SK-N-MC (cell line): ENCODE measurements around the gene SYT15B.
"Not testable (repeated sequence)": the region's sequence is repeated elsewhere in the genome, so short reads cannot be mapped to it uniquely, and the experiment has no call there.

Source experiments
- DNase-seq: peaks from one replicate; pipeline ENCODE4 v3.0.0-alpha.2; 2011; ENCODE audit warnings: low read depth, low spot score
- H3K27ac ChIP-seq: fragments of 200-600 bp; sonication (generic); 2 replicates; pipeline ENCODE4 v1.5.1; 2016; ENCODE audit warnings: mixed run types
- H3K36me3 ChIP-seq: fragments of 200-600 bp; sonication (generic); 2 replicates; pipeline ENCODE4 v1.6.1; 2017; ENCODE audit warnings: antibody characterized with exemption, low read length, mixed read lengths; ENCODE audit not compliant: insufficient read depth
- H3K4me3 ChIP-seq: fragments of 200-600 bp; sonication (generic); 2 replicates; pipeline ENCODE4 v1.5.1; 2016
- H3K9ac ChIP-seq: fragments of 200-600 bp; sonication (generic); 2 replicates; pipeline ENCODE4 v1.8.0; 2017; ENCODE audit warnings: mixed run types, mixed read lengths; ENCODE audit not compliant: insufficient read length
- H3K9me3 ChIP-seq: fragments of 200-600 bp; sonication (generic); 2 replicates; pipeline ENCODE4 v1.6.1; 2017; ENCODE audit warnings: low read depth, mild to moderate bottlenecking, antibody characterized with exemption, low read length, moderate library complexity, mixed read lengths

Gene SYT15B

GRCh38 chr10:47750360-47750759 lies 13.0 kb downstream of the SYT15B start:
- not testable (repeated sequence) for H3K36me3 ChIP-seq, H3K9me3 ChIP-seq, H3K9ac ChIP-seq, DNase-seq, H3K27ac ChIP-seq, H3K4me3 ChIP-seq

- not testable (repeated sequence) for H3K4me3 ChIP-seq
Measured at GRCh38 chr10:47746780-47747376, 16.5 kb downstream of the SYT15B start.

GRCh38 chr10:47744881-47745280 lies 18.5 kb downstream of the SYT15B start:
- not testable (repeated sequence) for H3K9me3 ChIP-seq, H3K36me3 ChIP-seq, DNase-seq, H3K9ac ChIP-seq, H3K27ac ChIP-seq, H3K4me3 ChIP-seq

More at GRCh38 chr10:47746780-47747376, 16.5 kb downstream of the SYT15B start:
- not testable (repeated sequence) for H3K27ac ChIP-seq, DNase-seq, H3K9ac ChIP-seq, H3K36me3 ChIP-seq, H3K9me3 ChIP-seq

- not testable (repeated sequence) for H3K4me3 ChIP-seq, DNase-seq, H3K27ac ChIP-seq, H3K36me3 ChIP-seq, H3K9me3 ChIP-seq, H3K9ac ChIP-seq
Measured at GRCh38 chr10:47743611-47744550, 19.5 kb downstream of the SYT15B start.

- not testable (repeated sequence) for H3K9me3 ChIP-seq, H3K4me3 ChIP-seq, H3K9ac ChIP-seq, H3K27ac ChIP-seq, DNase-seq, H3K36me3 ChIP-seq
Measured at GRCh38 chr10:47740868-47741267, 22.5 kb downstream of the SYT15B start.

GRCh38 chr10:47730911-47731310 lies 32.5 kb downstream of the SYT15B start:
- H3K4me3 ChIP-seq, H3K9ac ChIP-seq, H3K9me3 ChIP-seq, H3K27ac ChIP-seq, DNase-seq, H3K36me3 ChIP-seq: not testable (repeated sequence)

GRCh38 chr10:47725740-47726139 lies 37.7 kb downstream of the SYT15B start:
- H3K27ac ChIP-seq, H3K9ac ChIP-seq, DNase-seq: not testable (repeated sequence)

GRCh38 chr10:47725047-47725446 lies 38.3 kb downstream of the SYT15B start:
- not testable (repeated sequence) for H3K4me3 ChIP-seq, H3K27ac ChIP-seq, H3K9me3 ChIP-seq, H3K36me3 ChIP-seq, H3K9ac ChIP-seq, DNase-seq

More at GRCh38 chr10:47725740-47726139, 37.7 kb downstream of the SYT15B start:
- not testable (repeated sequence) for H3K4me3 ChIP-seq, H3K9me3 ChIP-seq, H3K36me3 ChIP-seq

- not testable (repeated sequence) for H3K27ac ChIP-seq, DNase-seq, H3K36me3 ChIP-seq, H3K9me3 ChIP-seq, H3K4me3 ChIP-seq, H3K9ac ChIP-seq
Measured at GRCh38 chr10:47724119-47724518, 39.3 kb downstream of the SYT15B start.

GRCh38 chr10:47723362-47723761 lies 40.0 kb downstream of the SYT15B start:
- not testable (repeated sequence) for H3K4me3 ChIP-seq, H3K27ac ChIP-seq, H3K9ac ChIP-seq, H3K9me3 ChIP-seq, DNase-seq, H3K36me3 ChIP-seq

GRCh38 chr10:47717011-47717769 lies 46.2 kb downstream of the SYT15B start:
- H3K36me3 ChIP-seq, H3K27ac ChIP-seq, H3K9ac ChIP-seq, DNase-seq, H3K4me3 ChIP-seq, H3K9me3 ChIP-seq: not testable (repeated sequence)
